SIG-M5 (cell line): ENCODE data around the gene ZNF665.
"Not testable (repeated sequence)": the region's sequence is repeated elsewhere in the genome, so short reads cannot be mapped to it uniquely, and the experiment has no call there.

Experiments used
- DNase-seq: peaks from one replicate; lab custom pipeline; 2025; lab: John Stamatoyannopoulos, UW

ZNF665 gene

DNA sequence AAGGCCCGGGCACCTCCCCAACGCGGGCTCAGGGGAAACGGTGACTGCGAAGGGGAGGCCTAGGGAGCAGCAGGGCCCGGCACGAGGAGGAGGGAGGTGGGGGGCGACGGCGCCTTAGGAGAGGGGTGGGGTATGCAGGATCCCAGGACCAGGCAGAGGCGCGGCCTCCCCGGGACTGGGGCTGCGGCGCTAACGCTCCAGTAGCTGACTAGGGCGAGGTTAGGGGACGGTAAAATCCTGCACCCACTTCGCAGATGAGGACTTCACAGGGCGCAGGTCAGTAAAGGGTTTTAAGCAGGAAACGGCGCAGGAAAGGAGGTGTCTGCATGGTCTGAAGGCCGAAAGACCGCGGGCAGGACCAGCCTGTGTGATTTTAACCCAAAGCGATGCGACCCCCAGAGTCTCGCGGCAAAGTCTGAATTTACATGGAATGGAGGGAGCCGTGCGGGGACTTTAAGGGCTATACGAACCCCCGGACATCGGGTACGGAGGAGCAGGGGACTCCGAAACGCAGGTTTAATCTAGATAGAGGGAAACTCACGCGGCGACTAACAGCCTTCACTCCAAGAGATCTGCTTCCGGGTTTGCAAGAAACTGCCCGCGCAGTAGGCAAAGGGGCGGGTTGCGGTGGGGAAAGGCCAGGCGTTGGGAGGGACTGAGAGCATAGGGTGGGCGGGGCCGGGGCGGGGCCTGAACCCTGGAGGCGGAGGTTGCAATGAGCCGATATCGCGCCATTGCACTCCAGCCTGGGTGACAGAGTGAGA, at the start of gene ZNF665:
Gene ZNF665, minus strand, starts transcription at position 588 of the 764 bp plus-strand sequence. CDS start 10,460 bp downstream, outside the sequence.
- DNase-seq: no peak

DNA sequence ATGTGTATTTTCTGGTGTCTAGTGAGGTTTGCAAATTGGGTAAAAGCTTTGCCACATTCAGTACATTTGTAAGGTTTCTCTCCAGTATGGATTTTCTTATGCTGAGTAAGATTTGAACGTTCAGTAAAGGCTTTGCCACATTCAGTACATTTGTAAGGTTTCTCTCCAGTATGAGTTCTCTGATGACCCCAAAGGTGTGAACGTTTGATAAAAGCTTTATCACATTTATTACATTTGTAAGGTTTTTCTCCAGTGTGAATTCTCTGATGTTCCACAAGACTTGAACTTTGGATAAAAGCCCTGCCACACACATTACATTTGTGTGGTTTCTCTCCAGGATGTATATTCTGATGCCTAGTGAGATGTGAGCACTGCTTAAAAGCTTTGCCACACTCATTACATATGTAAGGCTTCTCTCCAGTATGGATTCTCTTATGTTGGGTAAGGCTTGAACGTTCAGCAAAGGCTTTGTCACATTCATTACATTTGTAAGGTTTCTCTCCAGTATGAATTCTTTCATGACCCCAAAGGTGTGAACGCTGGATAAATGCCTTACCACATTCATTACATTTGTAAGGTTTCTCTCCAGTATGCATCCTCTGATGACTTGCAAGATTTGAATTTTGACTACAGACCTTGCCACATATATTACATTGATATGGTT, 44.1 kb upstream of the ZNF665 start:
- DNase-seq: no peak

DNA sequence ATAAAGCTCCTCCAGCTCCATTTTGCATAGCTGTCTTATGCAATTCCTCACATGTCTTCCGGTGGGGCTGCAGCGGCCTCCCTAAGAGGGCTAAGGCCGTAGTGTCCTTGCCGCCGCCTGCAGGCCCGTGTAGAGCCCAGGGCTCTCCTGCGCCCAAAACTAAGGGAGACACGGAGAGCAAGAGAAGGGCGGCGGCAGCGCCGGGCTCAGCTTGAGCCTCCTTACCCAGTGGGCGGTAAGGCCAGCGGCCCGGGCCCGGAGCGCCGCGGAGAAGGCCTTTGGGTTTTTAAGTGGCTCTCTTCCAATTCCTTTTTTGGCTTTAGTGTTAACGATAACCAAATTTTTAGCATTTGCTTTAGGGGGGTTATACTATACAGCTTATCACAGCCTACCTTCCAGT, 31.4 kb upstream of the ZNF665 start:
- no peak for DNase-seq

DNA sequence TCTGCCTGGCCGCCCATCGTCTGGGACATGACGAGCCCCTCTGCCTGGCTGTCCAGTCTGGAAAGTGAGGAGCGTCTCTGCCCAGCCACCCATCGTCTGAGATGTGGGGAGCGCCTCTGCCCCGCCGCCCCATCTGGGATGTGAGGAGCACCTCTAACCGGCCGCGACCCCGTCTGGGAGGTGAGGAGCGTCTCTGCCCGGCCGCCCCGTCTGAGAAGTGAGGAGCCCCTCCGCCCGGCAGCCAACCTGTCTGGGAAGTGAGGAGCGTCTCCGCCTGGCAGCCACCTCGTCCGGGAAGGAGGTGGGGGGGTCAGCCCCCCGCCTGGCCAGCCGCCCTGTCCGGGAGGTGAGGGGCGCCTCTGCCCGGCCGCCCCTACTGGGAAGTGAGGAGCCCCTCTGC, 29.6 kb upstream of the ZNF665 start:
- not testable (repeated sequence) for DNase-seq

DNA sequence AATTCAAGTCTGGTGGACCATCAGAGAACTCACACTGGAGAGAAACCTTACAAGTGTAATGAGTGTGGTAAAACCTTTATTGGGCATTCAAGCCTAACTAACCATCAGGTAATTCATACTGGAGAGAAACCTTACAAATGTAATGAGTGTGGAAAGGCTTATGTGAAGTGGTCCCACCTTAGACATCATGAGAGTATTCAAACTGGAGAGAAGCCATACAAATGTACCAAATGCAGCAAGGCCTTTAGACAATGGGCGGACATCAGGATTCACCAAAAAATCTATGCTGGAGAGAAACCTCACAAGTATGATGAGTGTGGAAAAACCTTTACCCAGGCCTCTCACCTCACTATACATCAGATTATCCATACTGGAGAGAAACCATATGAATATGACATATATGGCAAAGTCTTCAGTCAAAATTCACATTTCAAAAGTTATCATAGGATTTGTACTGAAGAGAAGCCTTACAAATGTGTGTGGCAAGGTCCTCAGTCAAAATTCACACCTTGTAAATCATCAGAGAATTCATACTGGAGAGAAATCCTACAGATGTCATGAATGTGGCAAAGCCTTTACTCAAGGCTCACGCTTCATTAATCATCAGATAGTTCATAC, 19.7 kb upstream of the ZNF665 start:
- no peak for DNase-seq

DNA sequence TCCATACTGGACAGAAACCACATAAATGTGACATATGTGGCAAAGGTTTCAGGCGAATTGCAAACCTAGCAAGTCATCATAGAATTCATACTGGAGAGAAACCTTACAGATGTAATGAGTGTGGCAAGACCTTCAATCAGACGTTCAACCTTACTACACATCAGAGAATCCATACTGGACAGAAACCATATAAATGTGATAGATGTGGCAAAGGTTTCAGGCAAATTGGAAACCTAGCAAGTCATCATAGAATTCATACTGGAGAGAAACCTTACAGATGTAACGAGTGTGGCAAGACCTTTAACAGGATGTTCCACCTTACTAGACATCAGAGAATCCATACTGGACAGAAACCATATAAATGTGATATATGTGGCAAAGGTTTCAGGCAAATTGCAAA, 18.4 kb upstream of the ZNF665 start:
- DNase-seq: not testable (repeated sequence)

DNA sequence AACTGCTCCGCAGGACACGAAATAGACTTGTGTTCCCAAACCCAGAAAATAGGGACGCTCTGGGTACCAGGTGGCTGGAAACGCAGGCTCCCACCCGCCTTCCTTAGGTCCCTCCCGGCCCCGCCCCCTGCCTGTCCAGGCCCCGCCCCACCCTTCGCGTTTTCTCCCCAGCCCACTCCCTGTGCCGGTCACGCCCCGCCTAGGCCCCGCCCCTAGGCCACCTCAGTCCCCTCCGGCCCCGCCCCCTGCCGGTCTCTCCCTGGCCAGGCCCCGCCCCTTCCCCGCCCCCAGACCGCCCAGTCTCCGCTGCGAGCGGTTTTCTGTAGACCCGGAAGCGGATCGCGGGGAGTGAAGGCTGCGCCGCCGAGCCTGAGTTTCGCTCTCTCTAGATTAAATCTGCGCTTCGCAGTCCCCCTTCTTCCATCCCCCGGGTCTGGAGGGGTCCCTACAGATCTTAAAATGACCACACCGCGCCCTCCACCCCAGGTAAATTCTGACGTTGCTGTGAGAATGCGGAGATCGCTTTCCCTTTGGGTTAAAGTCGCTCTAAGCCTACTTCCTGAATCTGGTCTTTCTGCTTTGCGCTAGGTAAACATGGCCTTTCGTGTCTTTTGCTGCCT, 3.7 kb upstream of the ZNF665 start:
- DNase-seq: no peak

DNA sequence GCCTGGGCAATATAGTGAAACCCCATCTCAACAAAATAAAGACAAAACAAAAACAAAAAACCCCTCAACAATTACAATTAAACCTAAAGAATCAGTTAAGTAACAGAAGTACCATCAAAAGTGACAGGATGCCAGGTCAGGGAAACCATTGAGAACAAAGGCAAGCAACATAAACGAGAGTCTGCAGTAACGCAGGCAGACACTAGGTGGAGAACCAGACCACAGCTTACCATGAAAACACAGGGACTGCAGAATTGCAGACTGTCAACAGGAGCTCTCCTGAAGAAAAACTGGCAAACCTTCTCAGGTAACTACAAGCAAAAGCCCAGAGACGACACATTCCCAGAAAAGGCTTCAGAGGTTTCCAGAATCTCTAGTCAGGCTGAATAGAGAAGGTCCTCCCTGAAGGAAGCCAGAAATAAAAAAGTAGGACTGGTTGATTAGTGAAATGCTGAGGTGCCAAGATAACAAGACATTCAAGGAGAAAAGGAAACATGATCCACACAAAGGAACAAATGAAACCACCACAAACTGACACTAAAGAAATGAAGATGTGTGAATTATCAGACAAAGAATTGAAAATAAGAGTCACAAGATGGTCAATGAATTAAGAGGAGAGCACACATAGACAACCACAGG, 2.2 kb upstream of the ZNF665 start:
- no peak for DNase-seq

DNA sequence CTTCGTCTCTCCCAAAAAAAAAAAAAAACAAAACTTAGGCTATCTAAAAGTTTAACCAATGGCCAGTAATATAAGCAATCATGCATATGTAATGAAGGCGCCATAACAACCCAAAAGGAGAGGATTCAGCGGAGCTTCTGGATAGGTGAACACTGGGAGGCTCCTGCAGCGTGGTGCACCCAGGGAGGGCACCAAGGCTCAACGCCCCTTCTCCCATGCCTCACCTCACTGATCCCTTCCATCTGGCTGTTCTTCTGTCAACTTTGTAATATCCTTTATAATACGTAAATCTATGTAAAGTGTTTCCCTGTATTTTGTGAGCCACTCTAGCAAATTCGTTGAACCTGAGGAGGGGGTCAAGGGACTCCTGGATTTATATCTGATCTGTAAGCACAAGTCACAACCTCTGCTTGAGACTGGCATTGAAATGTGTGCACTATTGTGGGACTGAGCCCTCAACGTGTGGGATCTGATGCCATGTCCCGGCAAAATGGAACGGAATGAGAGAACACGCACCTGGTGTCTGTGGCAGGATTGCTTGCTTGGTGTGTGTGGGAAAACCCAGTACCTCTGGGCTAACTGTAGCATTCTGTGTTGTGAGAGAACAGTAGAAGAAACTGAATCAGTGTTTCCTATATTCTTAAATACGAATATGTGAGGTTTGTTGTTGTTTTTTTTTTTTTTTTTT, 521 bp upstream of the ZNF665 start:
- DNase-seq: no peak

DNA sequence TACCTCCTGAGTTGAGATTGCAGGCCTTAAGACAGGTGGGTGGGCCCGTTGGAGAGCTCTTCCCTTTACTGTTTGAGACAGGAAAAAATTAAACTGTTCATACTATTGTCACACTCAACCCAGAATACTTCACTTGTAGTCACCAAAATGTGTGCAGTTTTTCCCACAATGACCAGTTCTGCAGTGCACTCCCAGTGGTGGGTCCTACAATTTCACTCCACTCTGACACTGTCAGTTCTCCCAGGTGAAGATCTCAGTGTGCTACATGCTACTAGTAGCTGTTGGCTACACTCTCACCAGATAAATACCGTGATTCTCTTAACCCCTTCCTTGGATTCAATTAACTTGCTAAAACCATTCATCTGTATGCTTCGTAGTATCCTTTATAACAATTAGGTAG, 2.9 kb downstream of the ZNF665 start:
- DNase-seq: no peak

DNA sequence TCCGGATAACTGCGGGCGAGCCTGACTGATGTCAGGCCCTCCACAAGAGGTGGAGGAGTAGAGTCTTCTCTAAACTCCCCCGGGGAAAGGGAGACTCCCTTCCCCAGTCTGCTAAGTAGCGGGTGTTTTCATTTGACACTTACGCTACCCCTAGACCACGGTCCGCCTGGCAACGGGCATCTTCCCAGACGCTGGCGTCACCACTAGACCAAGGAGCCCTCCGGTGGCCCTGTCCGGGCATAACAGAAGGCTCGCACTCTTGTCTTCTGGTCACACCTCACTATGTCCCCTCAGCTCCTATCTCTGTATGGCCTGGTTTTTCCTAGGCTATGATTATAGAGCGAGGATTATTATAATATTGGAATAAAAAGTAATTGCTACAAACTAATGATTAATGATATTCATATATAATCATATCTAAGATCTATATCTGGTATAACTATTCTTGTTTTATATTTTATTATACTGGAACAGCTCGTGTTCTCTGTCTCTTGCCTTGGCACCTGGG, 3.4 kb downstream of the ZNF665 start:
- DNase-seq: not testable (repeated sequence)

DNA sequence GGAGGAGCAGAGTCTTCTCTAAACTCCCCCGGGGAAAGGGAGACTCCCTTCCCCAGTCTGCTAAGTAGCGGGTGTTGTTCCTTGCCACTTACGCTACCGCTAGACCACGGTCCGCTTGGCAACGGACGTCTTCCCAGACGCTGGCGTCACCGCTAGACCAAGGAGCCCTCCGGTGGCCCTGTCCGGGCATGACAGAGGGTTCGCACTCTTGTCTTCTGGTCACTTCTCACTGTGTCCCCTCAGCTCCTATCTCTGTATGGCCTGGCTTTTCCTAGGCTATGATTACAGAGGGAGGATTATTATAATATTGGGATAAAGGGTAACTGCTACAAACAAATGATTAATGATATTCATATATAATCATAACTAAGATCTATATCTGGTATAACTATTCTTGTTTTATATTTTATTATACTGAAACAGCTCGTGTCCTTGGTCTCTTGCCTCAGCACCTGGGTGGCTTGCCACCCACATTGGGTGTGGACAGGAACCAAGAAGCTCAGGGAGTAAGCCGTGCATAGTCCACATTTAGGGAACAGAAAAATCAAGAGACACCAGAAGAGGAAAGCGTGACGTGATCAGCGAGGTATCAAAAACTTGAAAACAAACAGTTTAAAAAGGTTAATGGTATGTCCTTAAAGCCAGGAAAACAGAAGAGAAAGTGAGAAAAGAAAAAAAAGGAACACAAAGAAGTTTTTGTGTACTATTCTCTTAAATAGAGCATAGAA, 7.8 kb downstream of the ZNF665 start:
- not testable (repeated sequence) for DNase-seq

DNA sequence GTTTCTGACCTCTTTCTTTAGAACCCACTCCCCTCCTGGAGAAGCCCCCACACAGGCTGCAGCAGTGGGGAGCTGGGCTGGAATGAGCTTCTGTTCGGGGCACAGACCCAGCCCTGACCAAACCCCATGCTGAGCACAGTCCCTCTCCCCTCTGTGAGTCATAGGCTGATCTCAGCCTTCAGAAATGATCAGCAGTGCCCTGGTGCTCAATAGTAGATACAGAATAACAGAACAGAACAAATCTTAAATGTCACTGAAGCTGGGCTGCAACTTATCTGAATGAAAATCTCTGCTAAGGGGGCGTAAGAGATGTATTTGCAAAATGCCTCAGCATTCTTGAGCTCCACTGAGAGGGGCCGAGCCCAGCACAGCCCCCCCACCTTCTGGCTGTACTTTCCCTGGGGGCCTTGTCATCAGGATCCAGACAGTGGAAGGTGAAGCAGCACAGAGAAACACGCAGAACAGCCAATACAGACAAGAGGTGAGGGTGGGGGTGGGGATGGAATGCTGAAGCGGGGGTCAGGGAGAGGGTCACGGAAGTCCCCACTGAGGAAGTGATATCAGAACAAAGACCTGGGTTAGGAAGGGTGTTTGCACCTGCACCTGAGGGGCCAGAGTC, 9.9 kb downstream of the ZNF665 start:
- no peak for DNase-seq

DNA sequence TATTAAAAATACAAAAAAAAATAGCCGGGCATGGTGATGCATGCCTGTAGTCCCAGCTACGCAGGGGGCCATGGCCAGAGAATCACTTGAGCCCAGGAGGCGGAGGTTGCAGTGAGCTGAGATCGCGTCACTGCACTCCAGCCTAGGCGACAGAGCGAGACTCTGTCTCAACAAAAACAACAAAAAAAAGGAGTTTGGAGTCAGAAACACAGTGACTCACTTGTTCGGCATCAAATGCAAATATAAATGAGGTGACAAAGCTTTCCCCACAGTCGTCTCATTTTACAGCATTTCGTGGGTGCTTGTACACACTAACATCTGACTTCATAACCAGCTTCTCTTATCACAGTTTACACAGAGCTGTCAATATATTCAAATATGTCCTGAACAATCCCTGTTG, 11.0 kb downstream of the ZNF665 start:
- no peak for DNase-seq

DNA sequence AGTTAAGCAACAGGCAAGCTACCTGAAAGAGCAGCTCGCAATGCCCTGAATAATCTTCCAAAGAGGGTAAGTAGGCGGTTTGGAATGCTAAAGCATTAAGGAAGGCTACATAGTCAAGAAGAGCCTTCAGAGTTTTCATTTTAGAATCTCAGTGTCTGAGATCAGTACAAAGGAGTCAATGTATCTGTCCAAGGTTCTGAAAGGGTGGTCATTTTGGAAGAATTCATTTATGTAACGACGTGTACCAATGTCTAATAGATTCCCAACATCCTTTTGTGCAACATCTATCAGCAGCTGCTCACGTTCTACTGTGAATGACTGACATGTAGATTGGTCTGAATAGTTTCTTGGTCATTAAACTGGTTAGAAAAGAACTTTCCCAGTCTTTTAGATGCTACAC, 15.2 kb downstream of the ZNF665 start:
- no peak for DNase-seq

DNA sequence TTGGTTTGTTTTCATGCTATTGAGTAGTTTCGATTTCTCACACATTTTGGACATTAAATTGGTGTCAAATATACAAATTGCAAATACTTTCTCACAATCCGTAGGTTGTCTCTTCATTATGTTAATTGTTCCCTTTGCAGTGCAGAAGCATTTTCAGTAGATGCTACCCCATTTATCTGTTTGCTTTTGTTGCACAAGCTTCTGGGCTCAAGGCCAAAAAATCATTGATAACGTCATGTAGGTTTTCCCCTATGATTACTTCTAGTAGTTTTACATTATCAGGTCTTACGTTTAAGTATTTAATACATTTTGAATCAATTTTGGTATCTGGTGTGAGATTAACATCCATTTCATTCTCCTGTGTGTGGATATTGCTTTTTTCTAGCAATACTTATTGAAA, 20.3 kb downstream of the ZNF665 start:
- no peak for DNase-seq

DNA sequence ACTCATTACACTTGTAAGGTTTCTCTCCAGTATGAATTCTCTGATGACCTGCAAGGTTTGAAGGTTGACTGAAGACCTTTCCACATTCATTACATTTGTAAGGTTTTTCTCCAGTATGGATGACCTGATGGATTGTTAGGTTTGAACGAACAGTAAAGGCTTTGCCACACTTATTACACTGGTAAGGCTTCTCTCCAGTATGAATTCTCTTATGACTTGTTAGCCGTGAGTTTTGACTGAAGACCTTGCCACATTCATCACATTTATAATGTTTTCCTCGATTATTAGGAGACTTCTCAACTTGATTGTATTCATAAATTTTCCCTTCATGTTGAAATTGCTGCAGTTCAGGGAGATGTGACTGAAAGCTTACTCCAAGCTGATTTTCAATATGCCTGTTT, 27.5 kb downstream of the ZNF665 start:
- DNase-seq: no peak

DNA sequence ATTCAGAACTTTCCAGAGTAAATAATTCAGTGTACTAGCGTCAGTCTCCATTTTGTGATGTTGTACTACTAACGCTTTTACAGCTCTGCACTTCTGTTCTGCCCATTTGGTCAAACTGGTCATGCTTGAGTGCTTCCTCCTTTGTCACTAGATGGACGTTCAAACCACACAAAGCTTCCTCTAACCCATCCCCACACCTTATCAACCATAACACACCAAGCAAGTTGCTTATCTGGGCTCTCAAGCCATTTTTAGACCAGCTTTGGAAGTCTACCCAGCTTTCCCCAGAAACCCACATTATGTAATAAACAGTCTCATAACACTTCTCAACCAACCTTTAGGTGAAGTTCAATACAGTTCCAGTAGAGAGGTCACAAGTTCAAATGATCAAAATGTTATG, 32.0 kb downstream of the ZNF665 start:
- no peak for DNase-seq

DNA sequence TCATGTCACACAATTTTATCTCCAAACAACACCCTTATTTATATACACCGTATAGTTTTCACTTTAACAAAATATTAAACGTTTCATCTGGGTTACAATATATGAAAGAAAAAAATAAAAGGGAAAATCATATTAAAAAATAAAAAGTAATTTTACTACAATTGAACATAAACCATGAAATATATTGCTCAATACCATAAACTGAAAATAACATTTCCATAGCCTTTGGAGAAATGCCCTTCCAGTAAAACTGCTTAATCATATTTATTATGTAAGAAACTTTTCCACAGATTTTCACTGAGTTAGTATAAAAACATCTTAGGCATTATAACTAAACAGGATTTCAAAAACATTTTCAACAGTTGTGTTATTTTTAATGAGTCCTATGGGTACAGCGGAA, 32.8 kb downstream of the ZNF665 start:
- DNase-seq: no peak

DNA sequence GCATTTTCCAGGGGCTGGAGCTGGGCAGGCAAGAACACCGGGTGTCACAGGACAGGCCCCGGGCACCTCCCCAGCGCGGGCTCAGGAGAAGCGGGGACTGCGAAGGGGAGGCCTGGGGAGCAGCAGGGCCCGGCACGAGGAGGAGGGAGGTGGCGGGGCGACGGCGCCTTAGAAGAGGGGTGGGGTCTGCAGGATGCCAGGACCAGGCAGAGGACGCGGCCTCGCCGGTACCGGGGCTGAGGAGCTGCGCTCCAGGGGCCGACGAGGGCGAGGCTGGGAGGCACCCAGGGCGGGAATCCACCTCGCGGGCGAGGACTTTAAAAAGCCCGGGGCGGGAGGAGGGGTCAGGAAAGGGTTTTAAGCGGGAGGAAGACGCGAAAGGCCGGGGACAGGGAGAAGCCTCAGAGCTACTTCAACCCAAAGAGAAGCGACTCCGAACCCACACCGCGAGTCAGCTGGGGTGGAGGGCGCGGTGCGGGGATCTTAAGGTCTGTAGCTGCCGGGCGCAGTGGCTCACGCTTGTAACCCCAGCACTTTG, 35.0 kb downstream of the ZNF665 start:
- no peak for DNase-seq
